ENCODE data around the gene RYR1.
"Not testable (repeated sequence)": the region's sequence is repeated elsewhere in the genome, so short reads cannot be mapped to it uniquely, and the experiment has no call there.

RYR1 gene

GRCh38 chr19:38457202-38457601, 23.7 kb downstream of the RYR1 start:
- no peak for DNase-seq (ENCODE audit: low read depth, low spot score)

- no peak for DNase-seq (ENCODE audit: low read depth, low spot score)
Observed at GRCh38 chr19:38457690-38458405, 24.4 kb downstream of the RYR1 start.

- DNase-seq (ENCODE audit: low read depth, low spot score): no peak
Observed at GRCh38 chr19:38458991-38459390, 25.5 kb downstream of the RYR1 start.

GRCh38 chr19:38463365-38463764, 29.9 kb downstream of the RYR1 start:
- DNase-seq (ENCODE audit: low read depth, low spot score): no peak

GRCh38 chr19:38464421-38465082, 31.1 kb downstream of the RYR1 start:
- DNase-seq (ENCODE audit: low read depth, low spot score): no peak

GRCh38 chr19:38466050-38466449, 32.6 kb downstream of the RYR1 start:
- no peak for DNase-seq (ENCODE audit: low read depth, low spot score)

GRCh38 chr19:38467541-38468525, 34.3 kb downstream of the RYR1 start:
- DNase-seq (ENCODE audit: low read depth, low spot score): no peak

- no peak for DNase-seq (ENCODE audit: low read depth, low spot score)
Observed at GRCh38 chr19:38469151-38469550, 35.7 kb downstream of the RYR1 start.

- DNase-seq (ENCODE audit: low read depth, low spot score): no peak
Observed at GRCh38 chr19:38470788-38471480, 37.4 kb downstream of the RYR1 start.

- DNase-seq (ENCODE audit: low read depth, low spot score): not testable (repeated sequence)
Observed at GRCh38 chr19:38472725-38473124, 39.2 kb downstream of the RYR1 start.

- no peak for DNase-seq (ENCODE audit: low read depth, low spot score)
Observed at GRCh38 chr19:38473201-38473600, 39.7 kb downstream of the RYR1 start.

- no peak for DNase-seq (ENCODE audit: low read depth, low spot score)
Observed at GRCh38 chr19:38475176-38475575, 41.7 kb downstream of the RYR1 start.

- no peak for DNase-seq (ENCODE audit: low read depth, low spot score)
Observed at GRCh38 chr19:38478273-38478971, 44.9 kb downstream of the RYR1 start.

- DNase-seq (ENCODE audit: low read depth, low spot score): no peak
Observed at GRCh38 chr19:38482496-38482895, 49.0 kb downstream of the RYR1 start.

- DNase-seq (ENCODE audit: low read depth, low spot score): no peak
Observed at GRCh38 chr19:38483016-38483630, 49.6 kb downstream of the RYR1 start.

GRCh38 chr19:38484747-38485146, 51.3 kb downstream of the RYR1 start:
- no peak for DNase-seq (ENCODE audit: low read depth, low spot score)

- DNase-seq (ENCODE audit: low read depth, low spot score): no peak
Observed at GRCh38 chr19:38485541-38486285, 52.2 kb downstream of the RYR1 start.

GRCh38 chr19:38486731-38487336, 53.3 kb downstream of the RYR1 start:
- DNase-seq (ENCODE audit: low read depth, low spot score): no peak

- DNase-seq (ENCODE audit: low read depth, low spot score): no peak
Observed at GRCh38 chr19:38488096-38488495, 54.6 kb downstream of the RYR1 start.

Data from activated naive CD8-positive, alpha-beta T cell treated with anti-CD3 and anti-CD28 coated beads, Interleukin-2, amount 50 U/mL, for 16 hours (primary cell).